KMS-11 (cell line): ENCODE measurements around the gene IGF2R.

Experiments used
- H2AFZ ChIP-seq: fragments of 200-600 bp; sonication (generic); 2 replicates; pipeline ENCODE4 v1.6.1; 2016; ENCODE audit warnings: antibody characterized with exemption, mixed run types, low read depth
- H3K27ac ChIP-seq: fragments of 200-600 bp; sonication (generic); 2 replicates; pipeline ENCODE4 v1.6.1; 2016; ENCODE audit warnings: mild to moderate bottlenecking, mixed run types
- H3K27me3 ChIP-seq: fragments of 200-600 bp; sonication (generic); 2 replicates; pipeline ENCODE4 v1.6.1; 2017; ENCODE audit warnings: mild to moderate bottlenecking, low read depth, mixed run types, moderate library complexity; ENCODE audit not compliant: insufficient read depth
- H3K36me3 ChIP-seq: fragments of 200-600 bp; sonication (generic); 2 replicates; pipeline ENCODE4 v1.6.1; 2017; ENCODE audit warnings: mild to moderate bottlenecking, mixed run types; ENCODE audit not compliant: insufficient read depth
- H3K4me1 ChIP-seq: fragments of 200-600 bp; sonication (generic); 2 replicates; pipeline ENCODE4 v1.6.1; 2016; ENCODE audit warnings: mild to moderate bottlenecking, low read depth, mixed run types; ENCODE audit not compliant: poor library complexity, severe bottlenecking
- H3K4me2 ChIP-seq: fragments of 200-600 bp; sonication (generic); 2 replicates; pipeline ENCODE4 v1.7.0; 2016; ENCODE audit warnings: mild to moderate bottlenecking, mixed run types
- H3K4me3 ChIP-seq: fragments of 200-600 bp; sonication (generic); IDR thresholded peaks from 2 replicates; pipeline ENCODE4 v1.6.1; 2017; ENCODE audit warnings: low read depth, low read length, mixed read lengths; ENCODE audit not compliant: insufficient read depth
- H3K79me2 ChIP-seq: fragments of 200-600 bp; sonication (generic); 2 replicates; pipeline ENCODE4 v1.6.1; 2016; ENCODE audit warnings: low read depth, mixed run types; ENCODE audit not compliant: insufficient read depth
- H3K9ac ChIP-seq: fragments of 200-600 bp; sonication (generic); 2 replicates; pipeline ENCODE4 v1.6.1; 2016; ENCODE audit warnings: mild to moderate bottlenecking, mixed run types
- H4K20me1 ChIP-seq: fragments of 200-600 bp; sonication (generic); 2 replicates; pipeline ENCODE4 v1.6.1; 2016; ENCODE audit warnings: mild to moderate bottlenecking, mixed run types; ENCODE audit not compliant: insufficient read depth
- CTCF ChIP-seq: fragments of 200-600 bp; sonication (generic); conservative IDR thresholded peaks from 2 replicates; pipeline ENCODE4 v1.6.1; 2017; ENCODE audit warnings: low read depth, mild to moderate bottlenecking, antibody characterized with exemption, low read length, moderate library complexity, mixed read lengths

IGF2R gene

GRCh38 chr6:159934181-159934580, 34.7 kb upstream of the IGF2R start:
- Histone ChIP-seq H3K79me2 (no peaks in the 10 kb centered on the region), H3K27ac (no peak overlapping the region), H3K27me3 (no peaks in the 10 kb centered on the region), H3K4me2 (no peak overlapping the region), H4K20me1 (no peaks in the 10 kb centered on the region), H3K9ac (no peak overlapping the region), H3K4me1 (peaks cover 40% of the 10 kb centered on the region), H2AFZ (no peak overlapping the region), H3K4me3 (no peak overlapping the region), H3K36me3 (no peaks in the 10 kb centered on the region)
- TF ChIP-seq CTCF, result no peak

GRCh38 chr6:159935065-159935464, 33.8 kb upstream of the IGF2R start:
- Histone ChIP-seq H3K9ac (no peak overlapping the region), H3K4me3 (no peak overlapping the region), H4K20me1 (no peaks in the 10 kb centered on the region), H3K79me2 (no peaks in the 10 kb centered on the region), H3K36me3 (no peaks in the 10 kb centered on the region), H3K4me2 (no peak overlapping the region), H2AFZ (no peak overlapping the region), H3K27me3 (no peaks in the 10 kb centered on the region), H3K4me1 (peaks cover 31% of the 10 kb centered on the region), H3K27ac (no peak overlapping the region)
- no peak for TF ChIP-seq CTCF

GRCh38 chr6:159935633-159936032, 33.2 kb upstream of the IGF2R start:
- no peaks in the 10 kb centered on the region for H3K79me2 ChIP-seq
- no peaks in the 10 kb centered on the region for H4K20me1 ChIP-seq
- H3K4me3 ChIP-seq, result no peak overlapping the region
- H2AFZ ChIP-seq, result no peak overlapping the region
- TF ChIP-seq CTCF, result no peak
- H3K27me3 ChIP-seq, result no peaks in the 10 kb centered on the region
- H3K4me1 ChIP-seq, result peaks cover 25% of the 10 kb centered on the region
- no peak overlapping the region for H3K4me2 ChIP-seq
- no peak overlapping the region for H3K9ac ChIP-seq
- H3K36me3 ChIP-seq, result no peaks in the 10 kb centered on the region
- no peak overlapping the region for H3K27ac ChIP-seq

- H3K4me1 ChIP-seq, result peaks cover 13% of the 10 kb centered on the region
- H3K79me2 ChIP-seq, result no peaks in the 10 kb centered on the region
- H2AFZ ChIP-seq, result no peak overlapping the region
- H3K9ac ChIP-seq, result no peak overlapping the region
- H3K4me3 ChIP-seq, result no peak overlapping the region
- no peak overlapping the region for H3K4me2 ChIP-seq
- TF ChIP-seq CTCF, result no peak
- no peak overlapping the region for H3K27ac ChIP-seq
- H3K27me3 ChIP-seq, result no peaks in the 10 kb centered on the region
- no peaks in the 10 kb centered on the region for H3K36me3 ChIP-seq
- H4K20me1 ChIP-seq, result no peaks in the 10 kb centered on the region
These were observed 29.3 kb upstream of the IGF2R start for GRCh38 chr6:159939591-159940016.
